SU-DHL-6 (cell line): ENCODE data around the gene IMMP1L.

Source experiments
- H2AFZ ChIP-seq: fragments of 200-600 bp; sonication (generic); 2 replicates; pipeline ENCODE4 v1.6.1; 2014; ENCODE audit warnings: low read depth, mild to moderate bottlenecking, moderate library complexity, mixed read lengths, antibody characterized with exemption, low read length; ENCODE audit not compliant: severe bottlenecking
- H3F3A ChIP-seq: fragments of 200-600 bp; shearing (Covaris generic); 2 replicates; pipeline ENCODE4 v1.6.0; 2016; ENCODE audit warnings: antibody characterized with exemption, mild to moderate bottlenecking; ENCODE audit not compliant: insufficient read depth
- H3K27ac ChIP-seq: fragments of 200-600 bp; sonication (generic); 2 replicates; pipeline ENCODE4 v1.5.1; 2016; ENCODE audit warnings: low read depth, mild to moderate bottlenecking, low read length, moderate library complexity, mixed read lengths
- H3K27me3 ChIP-seq: fragments of 200-600 bp; sonication (generic), shearing (Covaris generic); 2 replicates; pipeline ENCODE4 v1.6.0; 2014; ENCODE audit warnings: mild to moderate bottlenecking, low read length
- H3K36me3 ChIP-seq: fragments of 200-600 bp; sonication (generic); 2 replicates; pipeline ENCODE4 v1.6.1; 2014; ENCODE audit warnings: mild to moderate bottlenecking, low read length, mixed read lengths
- H3K4me2 ChIP-seq: fragments of 300-600, 200-600 bp; shearing (Covaris generic), sonication (generic); 2 replicates; pipeline ENCODE4 v1.6.0; 2014; ENCODE audit warnings: low read length, low read depth, mild to moderate bottlenecking; ENCODE audit not compliant: poor library complexity, severe bottlenecking
- H3K4me3 ChIP-seq: fragments of 200-600 bp; sonication (generic); 2 replicates; pipeline ENCODE4 v1.5.1; 2014; ENCODE audit warnings: antibody characterized with exemption, low read length, mild to moderate bottlenecking, mixed read lengths; ENCODE audit not compliant: insufficient read depth, poor library complexity, severe bottlenecking
- H3K79me2 ChIP-seq: fragments of 200-600 bp; sonication (generic); 2 replicates; pipeline ENCODE4 v1.6.1; 2014; ENCODE audit warnings: mild to moderate bottlenecking, low read length, moderate library complexity; ENCODE audit not compliant: insufficient read depth
- H3K9ac ChIP-seq: fragments of 200-600 bp; sonication (generic); 2 replicates; pipeline ENCODE4 v1.7.0; 2014; ENCODE audit warnings: mild to moderate bottlenecking, low read length
- H3K9me2 ChIP-seq: fragments of 200-600 bp; sonication (generic); replicated peaks from 2 replicates; pipeline ENCODE4 v1.6.1; 2014; ENCODE audit warnings: low read length; ENCODE audit not compliant: insufficient read depth
- H3K9me3 ChIP-seq: fragments of 200-600 bp; sonication (generic); 2 replicates; pipeline ENCODE4 v1.6.1; 2014; ENCODE audit warnings: low read length, mixed read lengths; ENCODE audit not compliant: insufficient read depth
- H4K20me1 ChIP-seq: fragments of 200-600 bp; sonication (generic); 2 replicates; pipeline ENCODE4 v1.6.1; 2014; ENCODE audit warnings: low read depth, mild to moderate bottlenecking, antibody characterized with exemption, low read length, moderate library complexity, mixed read lengths
- CTCF ChIP-seq: fragments of 200-600 bp; sonication (generic); IDR thresholded peaks from one replicate; pipeline ENCODE4 v1.5.1; 2017; ENCODE audit warnings: antibody characterized with exemption, mild to moderate bottlenecking, low read length, moderate library complexity; ENCODE audit not compliant: insufficient read depth, poor library complexity, severe bottlenecking
- EZH2phosphoT487 ChIP-seq: fragments of 200-600 bp; sonication (generic), shearing (Covaris generic); conservative IDR thresholded peaks from 2 replicates; pipeline ENCODE4 v1.6.1; 2018; ENCODE audit warnings: mild to moderate bottlenecking, antibody characterized with exemption, low read length, moderate library complexity, mixed read lengths

IMMP1L gene

DNA sequence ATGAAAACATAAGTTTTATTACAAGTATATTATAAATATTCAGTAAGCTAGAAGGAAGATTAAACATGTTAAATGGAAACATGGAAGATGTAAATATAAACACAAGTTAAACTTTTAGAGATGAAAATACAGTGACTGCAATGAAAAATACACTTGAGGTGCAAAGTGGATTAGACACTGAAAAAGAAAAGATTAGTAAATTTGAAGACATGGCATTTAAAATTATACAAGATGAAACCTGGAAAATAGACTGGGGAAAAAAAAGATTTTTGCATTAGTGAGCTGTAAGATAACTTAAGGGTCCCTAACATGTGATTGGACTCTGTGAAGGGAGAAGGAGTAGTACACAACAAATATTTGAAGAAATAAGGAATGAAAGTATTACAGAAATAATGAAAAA lies 33.4 kb upstream of the IMMP1L start:
- H3F3A ChIP-seq: no peaks in the 10 kb centered on the region
- TF ChIP-seq CTCF (no peak), EZH2phosphoT487 (no peak)

GRCh38 chr11:31535479-31535878 lies 26.1 kb upstream of the IMMP1L start:
- no peaks in the 10 kb centered on the region for H3K9me3 ChIP-seq
- TF ChIP-seq EZH2phosphoT487 (no peak), CTCF (no peak)

More for the DNA sequence above, 33.4 kb upstream of the IMMP1L start:
- Histone ChIP-seq H3K9me2 (no peaks in the 10 kb centered on the region), H2AFZ (no peak overlapping the region), H3K4me2 (no peak overlapping the region), H3K9ac (no peak overlapping the region), H3K4me3 (no peak overlapping the region), H3K79me2 (no peaks in the 10 kb centered on the region), H3K27ac (no peak overlapping the region), H3K9me3 (no peaks in the 10 kb centered on the region), H3K36me3 (peaks cover 31% of the 10 kb centered on the region), H3K27me3 (no peaks in the 10 kb centered on the region), H4K20me1 (no peaks in the 10 kb centered on the region)

GRCh38 chr11:31531293-31531692 lies 21.9 kb upstream of the IMMP1L start:
- H3K4me3 ChIP-seq: no peak overlapping the region
- H3K27ac ChIP-seq: no peak overlapping the region
- no peaks in the 10 kb centered on the region for H3K36me3 ChIP-seq
- no peak overlapping the region for H3K4me2 ChIP-seq
- no peaks in the 10 kb centered on the region for H4K20me1 ChIP-seq
- H3F3A ChIP-seq: no peaks in the 10 kb centered on the region
- H3K79me2 ChIP-seq: no peaks in the 10 kb centered on the region
- no peaks in the 10 kb centered on the region for H3K9me2 ChIP-seq
- no peaks in the 10 kb centered on the region for H3K9me3 ChIP-seq
- H3K9ac ChIP-seq: no peak overlapping the region
- H3K27me3 ChIP-seq: no peaks in the 10 kb centered on the region
- no peak overlapping the region for H2AFZ ChIP-seq
- no peak for TF ChIP-seq EZH2phosphoT487
- no peak for TF ChIP-seq CTCF

More at GRCh38 chr11:31535479-31535878, 26.1 kb upstream of the IMMP1L start:
- no peaks in the 10 kb centered on the region for H3F3A ChIP-seq
- H3K4me3 ChIP-seq: no peak overlapping the region
- no peak overlapping the region for H3K9ac ChIP-seq
- H3K27ac ChIP-seq: no peak overlapping the region
- H3K27me3 ChIP-seq: no peaks in the 10 kb centered on the region
- H3K79me2 ChIP-seq: no peaks in the 10 kb centered on the region
- peaks cover 6% of the 10 kb centered on the region; the same call in 1 of the 2 replicates for H3K36me3 ChIP-seq
- no peak overlapping the region for H3K4me2 ChIP-seq
- H2AFZ ChIP-seq: no peak overlapping the region
- H4K20me1 ChIP-seq: no peaks in the 10 kb centered on the region
- no peaks in the 10 kb centered on the region for H3K9me2 ChIP-seq

- Histone ChIP-seq H3K4me2 (no peak overlapping the region), H3K4me3 (no peak overlapping the region), H3K27ac (no peak overlapping the region), H3K9me3 (no peaks in the 10 kb centered on the region), H3K36me3 (no peaks in the 10 kb centered on the region), H3K9me2 (no peaks in the 10 kb centered on the region), H4K20me1 (no peaks in the 10 kb centered on the region), H3F3A (no peaks in the 10 kb centered on the region), H2AFZ (no peak overlapping the region), H3K27me3 (no peaks in the 10 kb centered on the region), H3K79me2 (no peaks in the 10 kb centered on the region), H3K9ac (no peak overlapping the region)
- no peak for TF ChIP-seq CTCF
- no peak for TF ChIP-seq EZH2phosphoT487
These were observed 20.3 kb upstream of the IMMP1L start for GRCh38 chr11:31529701-31530100.
